ENCODE measurements around the gene OAT.

The OAT gene

DNA sequence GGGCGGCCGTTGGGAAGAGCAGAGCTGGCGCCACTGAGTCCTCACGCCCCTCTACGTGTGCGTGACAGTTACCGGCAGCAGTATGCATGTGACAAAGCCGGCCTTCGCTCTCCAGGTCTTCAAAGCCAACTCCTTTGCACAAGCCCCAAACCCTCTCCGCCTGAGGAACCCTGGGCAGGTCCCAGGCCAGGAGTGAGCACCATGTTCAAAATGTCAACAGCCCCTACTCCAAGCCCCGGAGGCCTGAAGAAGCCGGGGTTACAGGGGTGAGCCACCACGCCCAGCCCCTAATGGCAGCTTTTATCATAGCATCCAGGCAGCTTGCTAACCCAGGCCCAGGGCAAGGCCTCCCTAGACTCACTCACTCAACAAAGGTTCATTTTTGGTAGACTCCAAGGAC lies 70.8 kb downstream of the OAT start:
- Histone ChIP-seq H3K79me2 (ENCODE audit: insufficient read depth, low read length) (no peaks in the 10 kb centered on the region), H3K4me3 (ENCODE audit: low read length, poor library complexity, severe bottlenecking) (no peak overlapping the region), H2AFZ (ENCODE audit: low read length) (no peak overlapping the region), H3F3A (ENCODE audit: low read depth) (no peaks in the 10 kb centered on the region), H3K9me3 (ENCODE audit: insufficient read depth, low read depth, low read length) (no peaks in the 10 kb centered on the region), H4K20me1 (ENCODE audit: insufficient read depth, low read length, poor library complexity, severe bottlenecking) (no peaks in the 10 kb centered on the region), H3K36me3 (ENCODE audit: insufficient read depth, low read length) (no peaks in the 10 kb centered on the region), H3K27me3 (ENCODE audit: insufficient read depth, low read length, poor library complexity, severe bottlenecking) (no peaks in the 10 kb centered on the region), H3K9me2 (replicated peaks; ENCODE audit: low read depth, low read length) (no peaks in the 10 kb centered on the region), H3K4me2 (ENCODE audit: low read depth, low read length, poor library complexity, severe bottlenecking) (no peak overlapping the region), H3K4me1 (ENCODE audit: insufficient read depth, low read length, poor library complexity, severe bottlenecking) (no peaks in the 10 kb centered on the region), H3K9ac (ENCODE audit: low read depth, low read length, poor library complexity, severe bottlenecking) (no peak overlapping the region)
- TF ChIP-seq EZH2phosphoT487 (IDR thresholded peaks at IDR 0.05; ENCODE audit: borderline replicate concordance) = no peak
- TF ChIP-seq, protein P1, sequence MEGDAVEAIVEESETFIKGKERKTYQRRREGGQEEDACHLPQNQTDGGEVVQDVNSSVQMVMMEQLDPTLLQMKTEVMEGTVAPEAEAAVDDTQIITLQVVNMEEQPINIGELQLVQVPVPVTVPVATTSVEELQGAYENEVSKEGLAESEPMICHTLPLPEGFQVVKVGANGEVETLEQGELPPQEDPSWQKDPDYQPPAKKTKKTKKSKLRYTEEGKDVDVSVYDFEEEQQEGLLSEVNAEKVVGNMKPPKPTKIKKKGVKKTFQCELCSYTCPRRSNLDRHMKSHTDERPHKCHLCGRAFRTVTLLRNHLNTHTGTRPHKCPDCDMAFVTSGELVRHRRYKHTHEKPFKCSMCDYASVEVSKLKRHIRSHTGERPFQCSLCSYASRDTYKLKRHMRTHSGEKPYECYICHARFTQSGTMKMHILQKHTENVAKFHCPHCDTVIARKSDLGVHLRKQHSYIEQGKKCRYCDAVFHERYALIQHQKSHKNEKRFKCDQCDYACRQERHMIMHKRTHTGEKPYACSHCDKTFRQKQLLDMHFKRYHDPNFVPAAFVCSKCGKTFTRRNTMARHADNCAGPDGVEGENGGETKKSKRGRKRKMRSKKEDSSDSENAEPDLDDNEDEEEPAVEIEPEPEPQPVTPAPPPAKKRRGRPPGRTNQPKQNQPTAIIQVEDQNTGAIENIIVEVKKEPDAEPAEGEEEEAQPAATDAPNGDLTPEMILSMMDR (conservative IDR thresholded peaks at IDR 0.05; ENCODE audit: low read length) = no peak

Measured in Loucy (cell line).